Myocyte (in vitro differentiated cells): ENCODE measurements around the gene ONECUT2. TPM values are rescaled to one million over a fixed set of nuclear protein-coding genes. Genes with fewer than 3 reads are reported as not detected.
A peak's percentile ranks its signal among the peaks of the same experiment; 100 is the strongest.

Experiments
- DNase-seq: peaks from one replicate; pipeline ENCODE4 v3.0.0-alpha.2; 2012; ENCODE audit warnings: low read depth
- total RNA-seq: library from RNA; depleted of rRNA; stranded (reverse); fragments of >200 nt; gene quantifications from 2 replicates; pipeline ENCODE4 v1.2.3, GENCODE V29; 2014

The ONECUT2 gene
- total RNA-seq, 1 donor from 2014 or later: 0.05 TPM

DNA sequence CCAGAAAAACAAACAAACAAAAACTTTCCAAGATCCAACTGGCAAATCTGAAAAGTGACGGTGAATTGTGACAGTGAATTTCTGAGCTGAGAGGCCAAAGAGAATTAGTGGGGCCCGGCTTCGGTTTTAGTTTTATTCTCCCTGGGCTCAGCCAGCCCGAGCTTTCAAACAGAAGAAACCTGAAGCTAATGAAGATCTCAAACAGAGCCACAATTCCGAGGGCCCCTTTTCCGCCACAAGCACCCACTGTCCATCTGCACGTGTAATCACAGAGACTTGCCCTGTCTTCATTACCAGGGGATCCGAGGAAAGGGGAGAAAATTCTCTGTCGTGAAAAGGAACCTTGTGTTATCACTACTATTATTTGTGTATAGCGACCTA, 4.2 kb upstream of the ONECUT2 start:
- no peak for DNase-seq

- no peak for DNase-seq
Observed at GRCh38 chr18:57431467-57432080, 3.6 kb upstream of the ONECUT2 start.

- no peak for DNase-seq
Observed at GRCh38 chr18:57432140-57432539, 3.0 kb upstream of the ONECUT2 start.

DNA sequence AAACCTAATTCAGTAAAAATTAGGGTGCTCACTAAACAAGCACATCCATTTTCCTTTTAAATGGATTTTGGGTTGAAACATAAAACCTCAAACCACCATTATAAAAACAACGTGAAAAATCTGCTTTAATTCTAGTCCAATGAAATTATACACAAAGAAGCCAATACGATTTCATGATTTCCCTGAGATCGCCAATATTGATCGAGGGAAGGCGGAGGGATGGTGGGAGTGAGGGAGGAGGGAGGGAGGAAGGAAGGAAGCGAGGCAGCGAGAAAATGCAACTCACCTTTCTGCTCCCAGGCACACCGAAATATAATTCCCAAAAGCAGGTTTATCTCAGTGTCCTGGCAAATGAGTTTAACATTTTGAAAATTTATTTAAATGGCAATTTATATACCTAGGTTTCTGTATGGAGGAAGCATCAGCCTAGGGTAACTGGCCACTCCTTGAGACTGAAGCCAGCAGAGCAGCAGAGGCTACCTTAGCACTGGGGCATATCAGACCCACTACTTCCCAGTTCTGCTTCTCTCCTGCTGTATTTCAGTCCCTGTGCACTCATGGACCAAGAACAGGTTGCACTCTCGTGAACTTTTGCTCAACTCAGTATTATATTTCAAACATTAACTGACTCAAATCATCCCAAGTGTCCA, 2.3 kb upstream of the ONECUT2 start:
- no peak for DNase-seq

DNA sequence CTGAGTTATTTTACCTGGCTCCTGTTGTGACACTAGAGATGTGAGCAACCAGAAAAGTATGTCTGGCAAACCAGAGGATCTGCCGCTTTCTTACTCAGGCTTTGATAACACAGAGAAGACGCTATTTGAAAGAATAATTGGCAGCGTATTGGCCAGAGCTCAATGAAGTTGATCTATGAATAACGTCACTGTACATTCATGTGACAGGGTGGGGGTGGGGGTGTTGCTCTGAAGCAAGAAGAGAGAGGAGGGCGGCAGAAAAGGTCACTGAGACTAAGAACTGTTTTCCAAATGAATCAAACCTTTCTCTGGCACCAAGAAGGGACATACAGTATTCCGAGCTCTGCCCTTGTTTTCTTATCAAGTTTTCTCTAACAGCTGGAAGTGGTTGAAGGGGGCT, 1.7 kb upstream of the ONECUT2 start:
- no peak for DNase-seq

DNA sequence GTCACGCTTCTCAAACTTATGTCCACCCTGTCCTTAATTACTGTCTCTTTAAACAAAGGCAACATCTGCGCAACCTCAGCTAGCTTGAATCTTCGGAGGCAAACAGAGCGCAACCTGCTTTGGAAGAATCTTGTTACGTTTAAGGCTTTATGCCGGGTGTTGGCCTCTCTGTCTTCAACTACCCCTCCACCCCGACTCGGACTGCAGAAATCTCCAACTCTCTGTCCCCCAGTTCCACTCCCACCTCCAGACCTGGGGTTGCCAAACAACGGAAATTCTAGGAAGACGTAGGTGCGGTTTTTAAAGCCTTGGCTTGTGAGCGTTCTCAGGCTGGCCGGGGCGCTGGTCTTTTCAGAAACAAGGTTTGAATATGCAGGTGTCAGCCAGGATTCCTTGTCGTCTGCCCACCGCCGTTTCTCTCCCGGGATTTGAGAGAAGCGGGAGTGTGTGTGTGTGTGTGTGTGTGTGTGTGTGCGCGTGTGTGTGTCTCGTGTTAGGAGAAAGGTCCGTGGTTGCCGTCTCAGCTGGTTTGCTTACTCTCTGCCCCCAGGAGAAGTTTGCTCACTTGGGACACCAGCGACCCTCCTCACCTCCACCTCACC, 1.1 kb upstream of the ONECUT2 start:
- DNase-seq: no peak

GRCh38 chr18:57435846-57436190, 644 bp downstream of the ONECUT2 start:
- no peak for DNase-seq

- no peak for DNase-seq
Observed at GRCh38 chr18:57436191-57436964, 1.2 kb downstream of the ONECUT2 start.

GRCh38 chr18:57436965-57437333, 1.8 kb downstream of the ONECUT2 start:
- DNase-seq: no peak

DNA sequence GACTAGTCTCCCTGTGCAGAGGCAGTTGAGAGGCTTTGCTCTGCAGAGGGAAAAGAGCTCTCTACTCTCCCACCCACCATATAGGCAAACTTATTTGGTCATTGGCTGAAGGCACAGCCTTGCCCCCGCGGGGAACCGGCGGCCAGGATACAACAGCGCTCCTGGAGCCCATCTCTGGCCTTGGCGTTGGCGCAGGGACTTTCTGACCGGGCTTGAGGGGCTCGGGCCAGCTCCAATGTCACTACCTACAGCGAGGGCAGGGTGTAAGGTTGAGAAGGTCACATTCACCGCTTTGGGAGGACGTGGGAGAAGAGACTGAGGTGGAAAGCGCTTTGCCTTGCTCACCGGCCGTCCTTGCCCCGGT, 2.2 kb downstream of the ONECUT2 start:
- DNase-seq: no peak

DNA sequence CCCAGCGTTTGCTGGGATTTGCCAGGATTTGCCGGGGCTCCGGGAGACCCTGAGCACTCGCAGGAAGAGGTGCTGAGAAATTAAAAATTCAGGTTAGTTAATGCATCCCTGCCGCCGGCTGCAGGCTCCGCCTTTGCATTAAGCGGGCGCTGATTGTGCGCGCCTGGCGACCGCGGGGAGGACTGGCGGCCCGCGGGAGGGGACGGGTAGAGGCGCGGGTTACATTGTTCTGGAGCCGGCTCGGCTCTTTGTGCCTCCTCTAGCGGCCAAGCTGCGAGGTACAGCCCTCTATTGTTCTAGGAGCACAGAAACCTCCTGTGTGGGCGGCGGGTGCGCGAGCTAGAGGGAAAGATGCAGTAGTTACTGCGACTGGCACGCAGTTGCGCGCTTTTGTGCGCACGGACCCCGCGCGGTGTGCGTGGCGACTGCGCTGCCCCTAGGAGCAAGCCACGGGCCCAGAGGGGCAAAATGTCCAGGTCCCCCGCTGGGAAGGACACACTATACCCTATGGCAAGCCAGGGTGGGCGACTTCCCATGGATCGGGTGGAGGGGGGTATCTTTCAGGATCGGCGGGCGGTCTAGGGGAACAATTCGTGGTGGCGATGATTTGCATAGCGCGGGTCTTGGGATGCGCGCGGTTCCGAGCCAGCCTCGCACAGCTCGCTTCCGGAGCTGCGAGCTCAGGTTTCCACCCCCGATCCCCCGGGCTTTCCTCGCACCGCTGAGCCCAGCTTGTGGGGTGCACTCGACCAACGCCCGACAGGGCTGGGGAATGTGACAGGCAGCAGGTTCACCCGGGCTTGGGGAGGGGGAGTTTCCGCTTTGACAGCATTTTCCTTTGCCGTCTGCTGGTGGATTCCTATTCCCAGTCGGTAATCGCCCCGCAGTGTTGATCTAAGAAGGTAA, 2.8 kb downstream of the ONECUT2 start:
- peak; percentile 39 for DNase-seq

DNA sequence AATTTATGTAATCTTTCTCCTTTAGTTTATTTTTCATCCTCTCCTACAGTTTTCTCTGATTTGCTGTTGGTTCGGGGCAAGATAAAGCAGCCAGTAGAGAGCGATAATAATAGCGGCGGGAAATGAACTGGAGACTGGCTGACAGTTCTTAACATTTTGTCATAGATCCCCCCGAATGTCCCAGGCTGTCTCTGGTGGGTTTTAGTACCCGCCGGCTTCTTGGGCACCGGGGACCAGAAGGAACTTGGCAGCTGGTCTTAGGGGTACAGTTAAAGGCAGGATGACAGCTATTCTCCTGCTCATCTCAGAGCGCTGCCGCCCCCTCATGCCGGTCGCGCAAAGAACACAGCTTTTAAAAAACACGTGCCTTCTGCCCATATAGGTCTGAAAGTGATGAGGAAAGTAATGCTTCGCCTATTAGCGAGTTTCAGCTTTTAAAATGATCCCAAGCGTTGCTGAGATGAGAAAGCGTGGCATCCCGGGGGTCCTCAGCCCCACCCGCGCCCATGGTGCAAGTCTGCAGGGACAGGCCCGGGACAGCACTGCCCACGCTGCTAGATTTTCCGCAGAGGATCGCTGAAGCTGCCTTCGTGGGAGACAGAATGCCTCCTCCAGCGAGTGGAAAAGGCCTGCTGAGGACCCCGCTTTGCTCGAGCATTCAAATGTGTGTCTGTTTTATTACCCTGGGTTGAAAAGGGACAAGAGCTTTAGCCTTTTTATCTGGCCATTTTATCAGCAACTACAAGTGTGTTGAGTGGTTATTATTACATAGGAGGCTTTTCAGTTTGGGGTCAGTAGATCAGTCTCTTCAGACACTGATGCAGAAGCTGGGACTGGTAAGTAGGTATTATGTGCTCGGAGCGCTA, 3.8 kb downstream of the ONECUT2 start:
- no peak for DNase-seq

DNA sequence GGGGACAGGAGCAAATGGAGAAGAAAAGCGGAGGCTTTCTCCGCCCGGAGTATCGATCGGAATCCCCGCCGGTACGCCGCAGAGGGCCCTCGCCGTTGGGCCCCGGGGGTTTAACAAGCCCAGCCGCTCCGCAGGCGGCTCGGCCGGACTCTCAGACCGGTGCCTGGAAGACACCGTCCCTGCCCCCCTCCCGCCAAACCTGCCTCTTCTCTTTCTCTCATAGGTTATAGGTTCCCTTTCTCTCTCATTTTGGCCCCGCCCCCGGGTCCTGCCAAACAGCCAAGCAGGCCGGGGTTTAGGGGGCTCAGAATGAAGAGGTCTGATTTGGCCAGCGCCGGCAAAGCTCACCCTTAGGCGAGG, 4.4 kb downstream of the ONECUT2 start:
- no peak for DNase-seq

GRCh38 chr18:57439985-57440330, 4.8 kb downstream of the ONECUT2 start:
- DNase-seq: no peak

GRCh38 chr18:57440331-57441070, 5.3 kb downstream of the ONECUT2 start:
- no peak for DNase-seq

DNA sequence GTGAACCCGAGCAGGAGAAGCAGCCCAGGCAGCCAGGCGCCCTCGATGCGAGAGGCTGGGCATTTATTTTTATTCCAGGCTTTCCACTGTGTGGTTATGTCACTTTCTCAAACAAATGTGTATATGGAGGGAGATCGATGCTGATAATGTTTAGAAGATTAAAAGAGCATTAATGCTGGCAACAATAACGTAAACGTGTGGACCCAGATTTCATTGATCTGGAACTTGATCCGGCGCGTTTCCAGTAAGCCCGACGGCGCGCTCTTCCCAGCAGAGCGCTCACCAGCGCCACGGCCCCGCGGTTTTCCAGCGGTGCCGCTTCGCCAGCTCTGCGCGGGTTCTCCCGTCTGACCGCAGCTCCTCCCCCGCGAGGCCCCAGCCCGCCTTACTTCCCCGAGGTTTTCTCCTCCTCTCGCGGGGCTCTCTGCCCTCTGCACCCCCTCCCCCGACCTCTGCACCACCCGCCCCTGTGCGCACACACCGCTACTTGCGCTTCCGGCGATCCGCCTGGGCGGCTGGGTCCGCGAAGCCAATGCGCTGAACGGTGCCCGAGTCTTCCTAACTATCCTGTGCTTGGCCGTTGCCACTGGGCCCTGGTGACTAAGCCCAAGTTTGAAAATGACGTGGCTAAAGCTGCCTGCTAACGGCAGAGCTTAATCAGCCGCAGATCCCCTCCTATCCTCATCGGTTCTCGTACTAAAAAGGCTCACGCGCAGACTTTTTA, 6.1 kb downstream of the ONECUT2 start:
- no peak for DNase-seq

- DNase-seq: no peak
Observed at GRCh38 chr18:57443247-57443646, 8.1 kb downstream of the ONECUT2 start.

- no peak for DNase-seq
Observed at GRCh38 chr18:57443702-57444101, 8.5 kb downstream of the ONECUT2 start.

DNA sequence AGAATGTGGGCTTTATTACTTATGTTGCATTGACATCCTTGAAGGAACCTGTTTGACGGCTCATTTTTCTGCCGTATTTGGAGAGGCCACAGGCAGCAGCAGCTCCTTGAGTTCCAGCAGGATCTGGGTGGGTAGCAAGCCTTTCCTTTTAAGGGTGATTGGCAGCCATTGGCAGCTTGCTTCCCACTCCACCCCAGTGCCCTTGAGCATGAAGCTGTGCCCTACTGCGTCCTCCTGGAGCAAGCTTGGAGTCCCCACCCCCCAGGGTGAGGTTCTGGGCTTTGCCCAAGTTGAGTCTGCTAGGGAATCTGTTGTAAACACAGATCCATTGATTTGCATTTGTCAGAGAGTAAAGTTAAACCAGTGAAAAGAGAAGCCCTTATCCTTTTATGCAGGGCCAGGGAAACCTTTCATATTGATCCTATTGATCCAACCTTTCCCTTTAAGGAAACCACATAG, 9.2 kb downstream of the ONECUT2 start:
- DNase-seq: no peak
